IMR-90 (cell line): ENCODE results near the gene CEP70. TPM values are rescaled to one million over a fixed set of nuclear protein-coding genes. Genes with fewer than 3 reads are reported as not detected.

ENCODE experiments used
- ATAC-seq: fragments of 200-7000 bp; cut with Tn5 transposase; 2 replicates; pipeline ENCODE4 v1.9.1; 2020; ENCODE audit warnings: low read depth, mild to moderate bottlenecking, moderate library complexity
- BruUV-seq: library from RNA; stranded (reverse); fragments of 400-500 nt; replicated peaks from 2 replicates; lab custom pipeline; 2021; lab: Mats Ljungman, UMichigan
- CTCF ChIA-PET: fragments of 300-600 bp; formaldehyde crosslinking; extraction: SDS; loops from one replicate; lab custom pipeline; 2021; ENCODE audit warnings: antibody characterized with exemption; lab: Yijun Ruan, JAX
- POLR2A ChIA-PET: fragments of 300-600 bp; sonication (Branson Sonifier 250); formaldehyde crosslinking; loops from one replicate; lab custom pipeline; 2022; ENCODE audit warnings: antibody characterized with exemption; ENCODE audit not compliant: unreplicated experiment; lab: Charles Lee
- DNase-seq: peaks from one replicate; pipeline ENCODE4 v3.0.0; 2013
- H2AFZ ChIP-seq: replicated peaks from 2 replicates; pipeline ENCODE3; 2013; ENCODE audit warnings: low read length, mild to moderate bottlenecking; ENCODE audit not compliant: poor library complexity
- H2AK5ac ChIP-seq: 2 replicates; pipeline ENCODE4 v1.6.1; 2013; ENCODE audit warnings: low read depth, low read length, inconsistent platforms
- H2AK9ac ChIP-seq: replicated peaks from 2 replicates; pipeline ENCODE3; 2013; ENCODE audit warnings: mild to moderate bottlenecking, low read depth, low read length, moderate library complexity; ENCODE audit not compliant: poor library complexity
- H2BK120ac ChIP-seq: 2 replicates; pipeline ENCODE4 v1.6.1; 2013; ENCODE audit warnings: low read depth, low read length, inconsistent platforms
- H2BK15ac ChIP-seq: 3 replicates; pipeline ENCODE4 v1.6.1; 2013; ENCODE audit warnings: low read depth, low read length, inconsistent platforms
- H2BK20ac ChIP-seq: 2 replicates; pipeline ENCODE4 v1.6.1; 2013; ENCODE audit warnings: low read depth, mild to moderate bottlenecking, inconsistent platforms, low read length, moderate library complexity
- H2BK5ac ChIP-seq: 2 replicates; pipeline ENCODE4 v1.6.1; 2013; ENCODE audit warnings: mild to moderate bottlenecking, low read depth, low read length, inconsistent platforms; ENCODE audit not compliant: poor library complexity, severe bottlenecking
- H3K14ac ChIP-seq: replicated peaks from 2 replicates; pipeline ENCODE4 v1.6.1; 2013; ENCODE audit warnings: low read depth, low read length, inconsistent platforms
- H3K18ac ChIP-seq: 2 replicates; pipeline ENCODE4 v1.6.1; 2013; ENCODE audit warnings: low read depth, low read length, control low read depth
- H3K23ac ChIP-seq: 2 replicates; pipeline ENCODE4 v1.6.1; 2013; ENCODE audit warnings: low read depth, low read length, inconsistent platforms
- H3K27ac ChIP-seq: 2 replicates; pipeline ENCODE4 v1.5.1; 2013; ENCODE audit warnings: mild to moderate bottlenecking, control low read depth, low read length; ENCODE audit not compliant: insufficient read depth
- H3K27me3 ChIP-seq: 2 replicates; pipeline ENCODE4 v1.6.1; 2013; ENCODE audit warnings: low read length; ENCODE audit not compliant: control insufficient read depth, insufficient read depth
- H3K36me3 ChIP-seq: 2 replicates; pipeline ENCODE4 v1.6.1; 2013; ENCODE audit warnings: low read length, mixed read lengths; ENCODE audit not compliant: control insufficient read depth, insufficient read depth
- H3K4ac ChIP-seq: 2 replicates; pipeline ENCODE4 v1.6.1; 2013; ENCODE audit warnings: low read depth, low read length, inconsistent platforms
- H3K4me1 ChIP-seq: 2 replicates; pipeline ENCODE4 v1.6.1; 2013; ENCODE audit warnings: low read length, mixed read lengths; ENCODE audit not compliant: control insufficient read depth, insufficient read depth
- H3K4me2 ChIP-seq: 2 replicates; pipeline ENCODE4 v1.6.1; 2013; ENCODE audit warnings: low read depth, mild to moderate bottlenecking, control low read depth, low read length, moderate library complexity
- H3K4me3 ChIP-seq: 2 replicates; pipeline ENCODE4 v1.5.1; 2013; ENCODE audit warnings: low read depth, mild to moderate bottlenecking, control low read depth, low read length, moderate library complexity; ENCODE audit not compliant: insufficient read depth
- H3K56ac ChIP-seq: 2 replicates; pipeline ENCODE4 v1.6.1; 2013; ENCODE audit warnings: low read length, inconsistent platforms; ENCODE audit not compliant: insufficient read depth; ENCODE audit errors: extremely low read depth
- H3K79me1 ChIP-seq, 2 experiments: 2 replicates each; pipeline ENCODE4 v1.6.1; 2013; ENCODE audit warnings: low read length in 2 of 2, inconsistent platforms in 1 of 2, low read depth in 1 of 2
- H3K9ac ChIP-seq: 2 replicates; pipeline ENCODE4 v1.6.1; 2013; ENCODE audit warnings: low read depth, low read length, control low read depth
- H3K9me1 ChIP-seq: 2 replicates; pipeline ENCODE4 v1.6.1; 2013; ENCODE audit warnings: low read length, inconsistent platforms; ENCODE audit not compliant: insufficient read depth
- H3K9me3 ChIP-seq: 2 replicates; pipeline ENCODE4 v1.6.1; 2013; ENCODE audit warnings: low read length; ENCODE audit not compliant: control insufficient read depth, insufficient read depth
- H4K20me1 ChIP-seq: 2 replicates; pipeline ENCODE4 v1.6.1; 2013; ENCODE audit warnings: low read length, inconsistent platforms; ENCODE audit not compliant: insufficient read depth
- H4K5ac ChIP-seq: 2 replicates; pipeline ENCODE4 v1.6.1; 2013; ENCODE audit warnings: mild to moderate bottlenecking, low read depth, low read length, control low read depth
- H4K8ac ChIP-seq, 2 experiments: 2 replicates each; pipeline ENCODE4 v1.6.1; 2013; ENCODE audit warnings: low read depth in 2 of 2, low read length in 2 of 2, control low read depth in 1 of 2, inconsistent platforms in 1 of 2
- H4K91ac ChIP-seq: 2 replicates; pipeline ENCODE4 v1.6.1; 2013; ENCODE audit warnings: low read depth, low read length, inconsistent platforms; ENCODE audit not compliant: insufficient read depth
- CTCF ChIP-seq: conservative IDR thresholded peaks from 2 replicates; pipeline ENCODE4 v1.5.1; 2012; ENCODE audit warnings: mild to moderate bottlenecking, low read depth, low read length, improper control_type of control experiment
- MAFK ChIP-seq: IDR thresholded peaks from 2 replicates; pipeline ENCODE4 v1.6.1; 2012; ENCODE audit warnings: low read depth, low read length, improper control_type of control experiment
- MXI1 ChIP-seq: IDR thresholded peaks from 2 replicates; pipeline ENCODE4 v1.6.1; 2012; ENCODE audit warnings: low read depth, mild to moderate bottlenecking, low read length, moderate library complexity, borderline replicate concordance
- RFX5 ChIP-seq: IDR thresholded peaks from 2 replicates; pipeline ENCODE4 v1.8.0; 2012; ENCODE audit warnings: low read depth, mild to moderate bottlenecking, low read length, moderate library complexity
- SMC3 ChIP-seq: fragments of 150-350 bp; IDR thresholded peaks from 2 replicates; pipeline ENCODE4 v1.6.1; 2016; ENCODE audit warnings: low read depth, mild to moderate bottlenecking, antibody characterized with exemption, low read length, moderate library complexity
- USF2 ChIP-seq: fragments of 150-350 bp; IDR thresholded peaks from 2 replicates; pipeline ENCODE4 v1.6.1; 2017; ENCODE audit warnings: mild to moderate bottlenecking, antibody characterized with exemption, low read length, low read depth
- WGBS, 2 experiments: methylation state at CpG; one replicate each; pipeline versions ENCODE4 v1.1.5 to v1.1.7; 2013; ENCODE audit warnings: missing lambda C conversion rate in 2 of 2; ENCODE audit not compliant: insufficient read length in 1 of 2; ENCODE audit errors: extremely low coverage in 2 of 2; 5-methylcytosine and 5-hydroxymethylcytosine counted together
- dilution Hi-C: fragments of 300-500 bp; cut with HindIII; formaldehyde crosslinking; loops from one replicate; pipeline ENCODE4 v1.14.3; 2018; ENCODE audit warnings: low sequenced_read_pairs; ENCODE audit not compliant: unreplicated experiment
- in situ Hi-C: fragments of 300-500 bp; cut with MboI; formaldehyde crosslinking; loops from 3 replicates; pipeline ENCODE4 v1.14.3; 2019; ENCODE audit warnings: low sequenced_read_pairs, inconsistent platforms, mixed read lengths
- intact Hi-C: fragments of 100-400 bp; cut with micrococcal nuclease; formaldehyde crosslinking; loops from 2 replicates; pipeline ENCODE4 v1.10.0; 2022
- polyA plus RNA-seq, 3 experiments: library from polyadenylated mRNA; depleted of rRNA; stranded (reverse); fragments of >200 nt; gene quantifications; 2 replicates each; pipeline ENCODE4 v1.2.3, GENCODE V29; 2012; ENCODE audit warnings: low replicate concordance in 1 of 3
- total RNA-seq: library from RNA; depleted of rRNA; stranded (reverse); fragments of >200 nt; gene quantifications from 2 replicates; pipeline ENCODE4 v1.2.3, GENCODE V29; 2012

The CEP70 gene
- total and polyA plus RNA-seq, 2 of the 4 experiments (the other 2 are of a cell fraction) = 4.6 to 11.1 TPM

- no peak overlapping the region for H4K91ac ChIP-seq
- H4K8ac ChIP-seq = no peak overlapping the region
- dilution Hi-C loops = no loop called here
- no peak overlapping the region for H2BK15ac ChIP-seq
- no peak overlapping the region for H3K9ac ChIP-seq
- H3K4me3 ChIP-seq = no peak overlapping the region
- no peak overlapping the region for H2BK120ac ChIP-seq
- CTCF ChIA-PET = no interaction called here
- no peak overlapping the region for H3K56ac ChIP-seq
- no peaks in the 10 kb centered on the region for H3K9me1 ChIP-seq
- DNase-seq (no peak), ATAC-seq (no peak)
- H3K79me1 ChIP-seq = no peaks in the 10 kb centered on the region
- no peak overlapping the region for H2AFZ ChIP-seq
- no peaks in the 10 kb centered on the region for H3K4me1 ChIP-seq
- no peak overlapping the region for H3K4ac ChIP-seq
- H3K9me3 ChIP-seq = no peaks in the 10 kb centered on the region
- no peak overlapping the region for H2BK5ac ChIP-seq
- H2BK20ac ChIP-seq = no peak overlapping the region
- no CpG with 5 or more reads among the region's 5 CpGs for WGBS, 2 experiments
- no peak overlapping the region for H3K14ac ChIP-seq
- no peak overlapping the region for H2AK5ac ChIP-seq
- POLR2A ChIA-PET = no interaction called here
- BruUV-seq = no TSS peak
- no peak overlapping the region for H3K4me2 ChIP-seq
- no peak overlapping the region for H4K5ac ChIP-seq
- intact Hi-C loops = no loop called here
- no peaks in the 10 kb centered on the region for H3K36me3 ChIP-seq
- TF ChIP-seq SMC3 = no peak
- TF ChIP-seq MAFK = no peak
- TF ChIP-seq USF2 = no peak
- no peak for TF ChIP-seq RFX5
- TF ChIP-seq CTCF = no peak
- TF ChIP-seq MXI1 = no peak
- in situ Hi-C loops = no loop called here
- no peak overlapping the region for H3K27ac ChIP-seq
- no peak overlapping the region for H3K23ac ChIP-seq
- peaks cover 9% of the 10 kb centered on the region for H3K27me3 ChIP-seq
- H4K20me1 ChIP-seq = no peaks in the 10 kb centered on the region
- H3K18ac ChIP-seq = no peak overlapping the region
- H2AK9ac ChIP-seq = no peak overlapping the region
These were observed 126.1 kb downstream of the CEP70 start for GRCh38 chr3:138467931-138468330.
